Left forelimb (tissue), 1 donor: ENCODE data around the gene ASB10.

Experiments used
- DNase-seq: peaks from one replicate; pipeline ENCODE4 v3.0.0-alpha.2; 2018; ENCODE audit warnings: low spot score

Gene ASB10

DNA sequence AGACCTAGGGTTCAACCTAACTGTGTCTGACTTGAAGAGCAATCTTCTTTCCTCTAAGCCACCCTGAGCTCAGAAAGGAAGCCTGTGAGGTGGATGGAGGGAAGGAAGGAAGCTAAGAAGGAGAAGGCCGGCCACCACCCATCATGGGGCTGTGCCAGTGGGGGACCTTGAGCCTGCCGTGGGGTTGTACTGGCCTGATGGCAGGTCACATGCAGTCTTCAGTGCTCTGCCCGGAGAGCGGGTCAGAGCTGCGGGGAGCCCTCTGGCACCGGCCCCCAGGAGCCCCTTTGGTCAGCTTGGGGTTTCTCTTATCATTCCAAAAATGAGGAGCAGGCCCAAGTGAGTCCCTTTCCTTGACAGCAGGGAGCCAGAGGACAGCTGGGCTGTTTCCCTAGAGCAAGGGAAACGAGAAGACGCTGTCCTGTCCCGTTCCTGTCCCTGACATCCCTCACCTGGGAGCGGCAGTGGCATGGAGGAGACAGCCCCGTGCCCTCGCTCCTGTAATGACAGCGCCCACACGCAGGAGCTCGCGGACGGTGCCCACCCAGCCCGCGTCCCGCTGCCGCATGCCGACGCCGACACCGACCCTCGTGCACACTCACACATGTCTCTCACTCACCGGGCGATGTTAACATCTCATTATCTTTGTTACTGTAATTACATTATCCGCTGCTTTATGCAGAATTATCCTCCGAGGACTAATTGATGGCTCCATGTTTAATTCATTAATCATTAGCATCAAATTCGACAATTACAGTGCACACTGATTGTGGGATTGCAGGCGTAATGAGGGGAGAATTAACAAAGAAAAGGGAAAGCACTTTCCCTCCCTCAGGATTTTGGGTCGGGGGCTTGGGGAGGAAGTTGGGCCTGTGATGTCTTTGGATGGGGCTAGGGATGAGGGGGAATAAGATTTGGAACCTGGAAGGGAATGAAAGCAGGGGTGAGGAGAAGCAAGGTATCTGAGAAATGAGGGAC lies 50.9 kb downstream of the ASB10 start:
- no peak for DNase-seq

- DNase-seq: no peak
These were observed 51.6 kb downstream of the ASB10 start for GRCh38 chr7:151135525-151135845.

DNA sequence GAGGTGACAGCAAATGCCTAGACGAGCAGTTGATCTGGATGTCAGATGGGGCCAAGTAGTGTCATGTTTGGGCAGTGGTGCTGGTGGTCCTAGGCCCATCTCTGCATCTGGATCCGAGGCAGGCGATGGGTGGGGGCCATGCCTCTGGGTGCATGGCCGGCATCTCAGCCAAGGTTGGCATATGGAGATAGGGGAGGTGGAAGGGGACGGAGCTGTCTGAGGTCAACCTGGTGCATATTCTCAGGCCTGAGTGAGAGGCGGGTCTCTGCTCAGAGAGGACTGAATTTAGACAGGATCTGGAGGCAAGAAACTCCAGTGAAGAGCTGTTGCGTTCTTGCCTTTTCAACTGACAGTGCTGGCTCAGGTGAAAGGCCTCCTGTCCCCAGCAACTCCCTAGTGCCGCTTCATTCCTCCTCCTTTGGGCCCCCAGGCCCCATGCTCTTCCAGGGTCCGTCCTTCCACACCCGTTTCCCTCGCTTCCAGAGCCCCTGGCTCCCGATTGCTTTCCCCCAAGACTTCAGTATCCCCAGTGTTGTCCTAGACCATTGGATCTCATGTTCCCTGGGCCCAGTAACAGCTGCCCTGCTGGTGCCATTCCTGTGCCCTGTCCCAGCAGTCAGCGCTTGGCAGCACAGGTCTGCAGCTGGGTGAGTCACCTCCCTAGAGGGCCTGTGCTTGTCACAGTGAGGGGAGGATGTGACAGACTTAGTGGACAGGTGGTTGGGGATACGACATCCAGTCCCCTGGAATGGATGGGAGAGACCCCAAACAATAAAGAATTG lies 52.1 kb downstream of the ASB10 start:
- no peak for DNase-seq

DNA sequence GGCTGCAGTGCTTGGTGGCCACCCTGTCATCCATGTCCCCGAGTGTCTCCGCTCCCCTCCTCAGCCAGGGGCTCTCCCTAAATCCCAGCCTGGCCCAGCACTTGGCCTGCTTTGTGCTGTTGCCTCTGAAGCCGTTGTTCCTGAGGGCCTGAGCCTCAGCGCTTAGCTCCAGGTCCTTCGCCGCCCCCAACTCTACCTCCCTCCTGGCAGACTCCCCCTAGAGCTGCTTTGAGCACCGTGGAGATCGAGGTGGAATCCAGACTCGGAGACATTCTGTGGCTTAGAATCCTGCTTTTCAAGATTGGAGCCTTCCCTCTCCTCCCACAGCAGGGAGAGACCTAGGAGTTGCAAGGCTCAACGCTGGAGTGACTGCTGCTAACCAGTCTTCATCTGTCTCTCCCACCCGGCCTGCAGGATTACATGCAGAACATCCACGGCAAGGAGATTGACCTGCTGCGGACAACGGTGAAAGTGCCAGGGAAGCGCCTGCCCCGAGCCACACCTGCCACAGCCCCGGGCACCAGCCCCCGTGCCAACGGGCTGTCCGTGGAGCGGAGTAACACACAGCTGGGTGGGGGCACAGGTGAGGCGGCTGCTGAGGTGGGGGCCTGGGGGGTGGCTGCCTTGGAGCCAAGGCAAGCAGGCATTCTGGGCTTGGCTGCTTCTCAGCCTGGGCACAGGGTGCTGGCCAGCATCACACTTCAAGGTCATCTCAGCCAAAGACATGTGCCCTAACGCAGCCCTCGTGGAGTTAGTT lies 52.9 kb downstream of the ASB10 start:
- DNase-seq: no peak

DNA sequence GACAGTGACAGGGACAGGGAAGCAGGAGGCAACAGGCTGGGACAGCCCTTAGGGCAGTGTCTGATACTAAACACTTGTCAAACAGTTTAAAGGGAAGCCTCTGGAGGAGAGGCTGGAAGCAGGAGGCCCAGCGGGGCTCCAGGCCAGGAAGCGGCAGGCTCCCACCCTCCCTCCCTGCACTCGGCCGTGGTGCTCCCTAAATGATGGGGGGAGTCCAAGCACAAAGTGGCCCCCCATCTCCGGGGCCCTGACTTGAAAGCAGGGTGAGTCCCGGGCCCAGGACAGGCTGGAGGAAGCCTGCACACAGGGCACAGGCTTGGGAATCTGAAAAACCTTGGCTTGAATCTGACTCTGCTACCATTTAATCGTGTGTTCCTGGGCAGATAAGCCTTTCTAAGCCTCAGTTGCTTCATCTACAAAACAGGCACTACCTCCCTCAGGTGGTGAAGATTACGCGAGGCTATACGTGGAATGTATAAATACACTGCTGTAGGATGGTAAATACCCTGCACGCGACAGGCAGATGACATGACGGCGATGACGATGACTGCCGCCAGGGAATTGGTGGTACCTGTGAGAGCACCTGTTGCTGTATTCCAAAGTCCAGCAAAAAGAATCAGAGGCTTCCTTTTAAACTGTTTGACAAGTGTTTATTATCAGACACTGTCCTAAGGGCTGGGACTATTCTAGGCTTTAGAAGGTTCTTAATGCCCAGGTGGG lies 53.6 kb downstream of the ASB10 start:
- no peak for DNase-seq

DNA sequence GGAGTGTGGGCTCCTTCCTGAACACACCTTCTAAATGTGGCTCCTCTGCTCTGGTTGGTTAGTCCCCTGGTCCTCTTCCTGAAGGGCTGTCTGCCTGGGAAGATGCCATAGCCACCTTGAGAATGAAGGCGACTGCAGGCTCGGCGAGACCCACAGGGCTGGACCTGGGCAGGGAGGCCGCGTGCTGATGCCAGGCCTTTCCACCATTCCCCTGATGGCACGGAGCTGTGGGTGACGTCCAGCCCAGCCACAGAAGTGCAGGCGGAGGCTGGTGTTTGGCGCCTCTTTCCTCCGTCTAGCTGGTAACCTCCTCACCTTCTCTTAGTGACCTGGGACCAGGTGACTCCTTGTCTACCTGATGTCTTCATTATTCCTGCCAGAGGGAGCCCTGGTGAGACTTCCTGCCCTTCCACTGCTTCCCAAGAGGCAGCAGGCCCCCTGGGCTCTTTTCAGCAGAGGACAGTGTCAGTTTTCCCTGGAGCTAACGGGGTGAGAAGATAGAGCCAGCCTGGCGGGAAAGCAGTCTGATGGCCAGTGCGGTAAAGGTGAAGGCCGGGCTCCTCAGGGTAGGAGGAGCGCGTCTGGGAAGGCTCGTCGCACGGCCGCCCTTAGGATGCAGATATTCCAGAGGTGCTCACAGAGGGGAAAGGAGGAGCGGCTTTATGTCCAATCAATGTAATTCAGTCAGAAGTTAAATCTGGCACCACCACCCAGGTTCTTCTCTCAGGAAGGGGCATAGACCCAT lies 54.4 kb downstream of the ASB10 start:
- no peak for DNase-seq

DNA sequence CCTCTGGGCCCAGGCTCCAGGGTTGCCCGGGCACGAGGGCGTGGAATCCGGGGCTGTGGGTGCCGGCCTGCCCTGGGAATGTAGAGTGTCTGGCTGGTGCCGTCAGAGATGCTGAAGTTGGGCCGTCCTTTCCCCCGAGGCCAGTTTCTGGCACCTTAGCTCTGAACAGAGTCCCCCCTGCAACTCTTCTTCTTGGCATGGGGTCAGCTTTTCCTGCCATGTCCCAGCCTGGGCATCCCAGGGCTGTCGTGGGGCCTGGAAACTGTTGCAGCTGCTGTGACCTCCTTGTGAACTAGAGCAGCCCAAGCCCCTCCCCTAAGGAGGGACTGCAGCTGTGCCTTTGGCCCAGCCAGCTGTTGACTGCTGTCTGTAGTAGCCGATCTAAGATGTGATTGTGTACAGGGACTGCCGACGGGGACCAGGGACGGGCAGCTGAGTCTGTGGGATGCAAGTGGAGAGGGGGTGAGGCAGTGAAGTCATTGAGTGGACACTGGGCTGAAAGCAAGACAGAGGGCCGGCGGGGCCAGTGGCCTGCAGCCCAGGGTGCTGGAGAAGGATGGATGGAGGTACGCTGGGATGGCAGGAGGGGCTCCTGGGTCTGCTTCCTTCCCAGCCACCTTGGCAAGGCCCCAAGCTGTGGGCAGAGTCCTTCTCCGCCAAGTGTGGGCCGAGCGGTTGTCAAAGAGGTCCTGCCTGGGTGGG lies 55.3 kb downstream of the ASB10 start:
- no peak for DNase-seq

DNA sequence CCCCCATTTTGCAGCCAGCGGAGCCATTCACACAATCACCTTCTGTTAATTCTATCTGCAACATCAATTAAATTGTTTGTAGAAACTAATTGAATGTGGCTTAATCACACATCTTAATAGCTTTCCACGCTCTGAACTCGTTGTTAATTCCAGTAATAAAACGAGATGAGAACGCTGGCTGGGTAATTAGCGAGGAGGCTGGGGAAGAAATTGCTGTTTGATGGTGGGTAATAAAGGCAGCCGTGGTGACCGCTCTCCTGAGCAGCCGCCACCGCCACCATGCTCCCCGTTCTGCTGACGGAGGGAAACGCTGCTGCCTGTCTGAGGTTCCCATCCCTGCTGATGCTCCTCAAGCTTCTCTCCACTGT lies 55.8 kb downstream of the ASB10 start:
- DNase-seq: no peak

DNA sequence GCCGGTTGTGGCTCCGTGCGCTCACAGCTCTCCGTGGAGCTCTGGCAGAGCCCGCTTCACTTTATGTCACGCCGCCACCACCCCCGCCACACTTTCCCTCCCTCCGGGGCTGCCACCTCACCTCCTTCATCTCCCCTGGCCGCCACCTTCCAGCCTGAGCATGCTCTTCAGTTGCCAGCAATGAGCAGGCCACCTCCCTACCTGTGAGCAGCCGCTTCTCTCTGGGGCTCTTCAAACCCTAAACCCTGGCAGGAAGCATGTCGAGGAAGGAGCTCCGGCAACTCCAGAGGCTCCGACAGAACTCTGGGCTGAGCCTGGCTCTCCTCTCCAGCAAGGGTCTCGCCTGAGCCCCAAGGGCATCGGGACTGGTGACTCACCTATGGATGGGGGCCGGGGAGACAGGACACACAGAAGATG lies 56.3 kb downstream of the ASB10 start:
- DNase-seq: no peak

DNA sequence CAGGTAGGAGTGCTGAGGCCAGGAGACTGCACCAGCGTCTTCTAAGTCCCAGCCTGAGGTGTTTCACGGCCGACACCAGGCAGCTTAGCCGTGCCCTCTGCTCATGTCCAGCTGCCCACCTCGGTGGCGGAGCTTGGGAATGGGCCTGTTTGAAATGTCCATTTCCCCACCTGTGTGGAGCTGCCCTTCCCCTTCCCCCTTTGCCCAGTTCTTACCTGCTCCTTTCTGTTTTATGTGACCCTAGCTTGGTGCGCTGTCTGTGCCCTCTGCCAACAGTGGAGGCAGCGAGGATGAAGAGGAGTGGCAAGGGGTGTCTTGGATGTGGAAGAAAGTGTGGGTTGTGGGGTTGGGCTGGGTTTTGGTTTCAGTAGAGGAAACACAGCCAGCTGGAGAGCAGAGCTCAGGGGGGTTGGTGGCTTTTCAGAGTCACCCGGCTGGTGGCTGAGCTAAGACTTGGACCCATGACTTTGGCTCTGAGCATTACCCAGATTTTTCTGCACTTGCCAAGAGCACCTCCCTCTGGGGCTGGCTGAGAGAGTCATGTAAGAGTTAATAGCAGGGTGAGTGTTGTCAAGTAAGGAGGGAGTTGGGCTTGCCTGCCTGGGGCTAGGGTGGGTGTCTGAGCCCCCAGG lies 57.0 kb downstream of the ASB10 start:
- no peak for DNase-seq

DNA sequence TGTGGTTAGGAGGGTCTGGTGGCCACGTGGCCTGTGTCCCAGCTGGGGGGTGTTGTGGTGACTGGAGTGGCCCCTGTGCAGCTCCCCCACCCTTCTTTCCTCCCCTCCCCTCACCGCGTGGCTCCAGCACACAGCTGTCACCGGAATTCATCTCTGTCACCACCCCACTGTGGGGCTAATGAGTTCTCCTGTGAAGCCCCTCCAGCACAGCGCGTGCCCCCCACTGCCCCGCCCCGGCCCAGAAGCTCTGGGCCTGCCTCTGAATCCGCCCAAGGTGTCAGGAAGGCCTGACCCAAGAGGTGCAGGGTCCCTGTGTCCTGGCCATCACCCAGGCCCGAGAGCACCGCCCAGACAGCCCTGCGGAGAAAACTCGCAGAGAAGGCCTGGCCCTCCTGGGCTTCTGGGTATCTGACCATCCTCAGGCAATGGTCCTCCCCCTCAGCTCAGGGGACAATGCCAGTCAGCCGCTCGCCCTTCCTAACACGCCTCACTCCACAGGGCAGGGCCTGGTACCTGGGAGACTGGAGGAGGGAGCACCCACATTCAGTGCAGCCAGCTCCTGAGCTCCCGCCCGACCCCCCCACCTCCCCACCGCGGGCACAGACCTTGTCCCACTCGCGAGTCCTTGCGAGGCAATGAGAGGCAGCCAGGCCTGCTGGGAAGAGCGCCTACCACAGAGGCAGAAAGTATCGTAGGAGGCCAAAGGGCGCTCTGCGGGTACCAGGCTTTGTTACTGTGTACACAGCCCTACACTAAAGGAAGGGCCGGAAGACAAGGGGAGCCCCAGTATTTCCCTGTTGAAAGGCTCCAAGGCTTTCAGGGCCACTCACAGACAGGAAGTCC lies 57.7 kb downstream of the ASB10 start:
- no peak for DNase-seq

- no peak for DNase-seq
These were observed 58.3 kb downstream of the ASB10 start for GRCh38 chr7:151128716-151129115.

- no peak for DNase-seq
These were observed 58.9 kb downstream of the ASB10 start for GRCh38 chr7:151128144-151128543.

DNA sequence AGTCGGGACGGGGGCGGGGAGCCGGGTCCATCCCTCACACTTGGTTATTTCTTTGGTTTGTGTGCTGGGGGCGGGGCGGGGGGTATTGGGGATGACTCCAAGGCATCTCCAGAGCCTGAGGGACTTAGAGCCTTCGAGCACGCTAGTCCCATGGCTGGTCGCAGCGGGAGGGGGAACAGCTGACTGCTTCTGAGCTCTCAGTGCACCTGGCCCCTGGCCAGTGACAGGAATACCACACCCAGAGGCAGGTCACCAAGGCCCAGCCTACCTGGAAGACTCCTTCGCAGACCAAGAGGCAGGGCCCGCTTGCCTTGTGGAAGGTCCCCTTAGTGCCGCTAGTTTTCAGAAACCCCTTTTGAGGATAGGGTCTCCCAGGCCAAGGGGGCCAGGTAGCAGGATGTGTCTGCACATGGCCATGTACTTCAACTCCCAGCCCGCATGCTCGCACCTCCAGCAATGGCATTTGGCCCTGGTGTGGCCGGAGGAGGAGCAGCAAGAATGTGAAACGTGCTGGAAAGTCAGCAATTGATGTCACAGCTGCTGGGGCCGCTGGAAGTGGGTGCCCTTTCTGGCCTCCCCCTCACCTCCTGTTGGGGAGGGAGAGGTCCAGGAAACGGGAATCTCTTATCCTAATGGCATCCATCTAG lies 60.4 kb downstream of the ASB10 start:
- no peak for DNase-seq

DNA sequence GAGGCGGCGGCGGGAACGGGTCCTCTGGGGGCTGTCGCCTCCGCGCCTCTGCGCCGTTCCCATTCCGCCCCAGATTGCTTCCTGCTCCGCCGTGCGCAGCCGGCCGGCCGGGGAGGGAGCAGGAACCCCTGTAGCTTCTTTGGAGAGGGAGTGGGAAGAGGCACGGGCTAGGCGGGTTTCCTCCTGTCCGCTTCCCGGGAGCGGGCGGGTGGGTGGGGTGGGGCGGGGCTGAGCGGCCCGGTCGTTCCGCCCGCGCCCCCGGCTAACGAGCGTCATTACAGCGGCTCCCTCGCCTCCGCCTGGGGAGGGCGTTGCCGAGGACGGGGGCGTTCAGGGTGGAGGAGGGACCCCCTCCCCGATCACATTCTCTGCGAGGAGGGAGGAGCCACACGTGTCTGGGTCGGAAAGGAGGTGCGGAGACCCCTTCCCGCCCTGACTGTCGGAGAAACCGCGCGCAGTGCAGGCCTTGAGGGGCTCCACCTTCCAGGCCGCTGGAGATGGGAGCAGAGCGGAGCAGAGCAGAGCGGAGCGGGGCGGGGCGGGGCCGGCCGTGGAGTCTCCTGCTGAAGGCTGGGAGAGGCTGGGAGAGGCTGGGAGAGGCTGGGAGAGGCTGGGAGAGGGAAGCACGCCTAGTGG lies 61.1 kb downstream of the ASB10 start:
- DNase-seq: no peak
